Parathyroid adenoma (tissue), 2 donors: ENCODE data around the gene RALGDS.

ENCODE experiments used
- H2AFZ ChIP-seq: fragments of 300-600 bp; sonication (generic); one replicate; pipeline ENCODE4 v1.7.0; 2017; ENCODE audit warnings: antibody characterized with exemption, mild to moderate bottlenecking
- H3K27ac ChIP-seq: fragments of 300-600 bp; sonication (generic); one replicate; pipeline ENCODE4 v1.7.0; 2017
- H3K27me3 ChIP-seq: fragments of 300-600 bp; sonication (generic); one replicate; pipeline ENCODE4 v1.7.0; 2017; ENCODE audit warnings: low read length; ENCODE audit not compliant: control insufficient read depth, insufficient read depth
- H3K36me3 ChIP-seq: fragments of 300-600 bp; sonication (generic); one replicate; pipeline ENCODE4 v1.7.0; 2017; ENCODE audit warnings: low read length; ENCODE audit not compliant: control insufficient read depth, insufficient read depth
- H3K4me1 ChIP-seq: fragments of 300-600 bp; sonication (generic); one replicate; pipeline ENCODE4 v1.7.0; 2017; ENCODE audit warnings: control low read depth
- H3K4me2 ChIP-seq: fragments of 300-600 bp; sonication (generic); one replicate; pipeline ENCODE4 v1.7.0; 2017; ENCODE audit warnings: low read length
- H3K4me3 ChIP-seq: fragments of 300-600 bp; sonication (generic); one replicate; pipeline ENCODE4 v1.7.0; 2017; ENCODE audit warnings: low read depth, low read length
- H3K79me2 ChIP-seq: fragments of 300-600 bp; sonication (generic); one replicate; pipeline ENCODE4 v1.7.0; 2017; ENCODE audit warnings: control low read depth
- H3K9ac ChIP-seq: fragments of 300-600 bp; sonication (generic); one replicate; pipeline ENCODE4 v1.7.0; 2017; ENCODE audit warnings: mild to moderate bottlenecking
- H3K9me3 ChIP-seq: fragments of 300-600 bp; sonication (generic); one replicate; pipeline ENCODE4 v1.7.0; 2017; ENCODE audit warnings: low read length; ENCODE audit not compliant: control insufficient read depth
- CTCF ChIP-seq: fragments of 300-600 bp; sonication (generic); IDR thresholded peaks from one replicate; pipeline ENCODE4 v1.7.0; 2017; ENCODE audit warnings: antibody characterized with exemption, mild to moderate bottlenecking
- donor health status: primary hyperparathyroidism.

The RALGDS gene

DNA sequence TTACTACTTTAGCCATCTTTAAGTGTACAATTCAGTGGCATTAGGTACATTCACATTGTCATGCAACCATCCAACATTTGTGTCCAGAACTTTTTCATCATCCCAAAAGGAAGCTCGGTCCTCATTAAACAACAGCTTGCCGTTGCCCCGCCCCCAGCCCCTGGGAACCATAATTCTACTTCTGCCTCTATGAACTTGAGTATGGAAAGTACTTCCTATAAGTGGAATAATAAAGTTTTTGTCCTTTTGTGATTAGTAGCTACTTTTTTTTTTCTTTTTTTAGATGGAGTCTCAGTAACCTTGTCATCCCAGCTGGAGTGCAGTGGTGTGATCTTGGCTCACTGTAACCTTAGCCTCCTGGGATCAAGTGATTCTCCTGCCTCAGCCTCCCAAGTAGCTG is 37.7 kb upstream of the RALGDS start:
- H3K4me1 ChIP-seq = no peaks in the 10 kb centered on the region
- no peaks in the 10 kb centered on the region for H3K9me3 ChIP-seq
- H3K27me3 ChIP-seq = no peaks in the 10 kb centered on the region
- H3K9ac ChIP-seq = no peak overlapping the region
- no peak overlapping the region for H2AFZ ChIP-seq
- no peak overlapping the region for H3K4me3 ChIP-seq
- H3K4me2 ChIP-seq = no peak overlapping the region
- no peaks in the 10 kb centered on the region for H3K79me2 ChIP-seq
- no peak overlapping the region for H3K27ac ChIP-seq
- H3K36me3 ChIP-seq = no peaks in the 10 kb centered on the region
- no peak for TF ChIP-seq CTCF

DNA sequence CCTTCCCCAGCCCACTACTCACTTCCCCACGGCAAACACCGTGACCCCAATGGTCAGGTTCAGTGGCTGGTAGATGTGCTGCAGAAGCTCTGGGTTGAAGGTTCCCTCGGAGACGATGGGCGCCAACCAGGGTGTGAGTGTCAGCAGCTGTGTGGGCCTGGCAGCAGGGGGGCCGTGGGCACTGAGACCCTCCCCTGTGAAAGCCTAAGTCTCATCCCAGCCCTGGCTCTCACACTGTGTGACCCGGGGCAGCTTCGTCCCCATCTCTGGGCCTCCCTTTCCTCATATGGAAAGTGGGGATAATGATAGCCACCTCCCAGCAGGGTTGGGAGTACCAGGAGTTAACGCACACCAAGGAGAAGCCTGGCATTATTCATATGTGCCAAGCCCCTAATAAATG is 34.1 kb upstream of the RALGDS start:
- Histone ChIP-seq H3K36me3 (no peaks in the 10 kb centered on the region), H3K27ac (no peak overlapping the region), H3K4me3 (no peak overlapping the region), H3K27me3 (no peaks in the 10 kb centered on the region), H3K9me3 (no peaks in the 10 kb centered on the region), H3K9ac (no peak overlapping the region), H3K79me2 (no peaks in the 10 kb centered on the region), H2AFZ (no peak overlapping the region), H3K4me2 (no peak overlapping the region), H3K4me1 (no peaks in the 10 kb centered on the region)
- TF ChIP-seq CTCF = no peak

- H3K36me3 ChIP-seq = no peaks in the 10 kb centered on the region
- H3K9me3 ChIP-seq = no peaks in the 10 kb centered on the region
- H3K27me3 ChIP-seq = no peaks in the 10 kb centered on the region
- no peak overlapping the region for H2AFZ ChIP-seq
- H3K4me3 ChIP-seq = no peak overlapping the region
- TF ChIP-seq CTCF = no peak
- H3K4me1 ChIP-seq = no peaks in the 10 kb centered on the region
- no peaks in the 10 kb centered on the region for H3K79me2 ChIP-seq
- no peak overlapping the region for H3K9ac ChIP-seq
- H3K4me2 ChIP-seq = no peak overlapping the region
- no peak overlapping the region for H3K27ac ChIP-seq
These were observed 33.3 kb upstream of the RALGDS start for GRCh38 chr9:133154097-133154989.

DNA sequence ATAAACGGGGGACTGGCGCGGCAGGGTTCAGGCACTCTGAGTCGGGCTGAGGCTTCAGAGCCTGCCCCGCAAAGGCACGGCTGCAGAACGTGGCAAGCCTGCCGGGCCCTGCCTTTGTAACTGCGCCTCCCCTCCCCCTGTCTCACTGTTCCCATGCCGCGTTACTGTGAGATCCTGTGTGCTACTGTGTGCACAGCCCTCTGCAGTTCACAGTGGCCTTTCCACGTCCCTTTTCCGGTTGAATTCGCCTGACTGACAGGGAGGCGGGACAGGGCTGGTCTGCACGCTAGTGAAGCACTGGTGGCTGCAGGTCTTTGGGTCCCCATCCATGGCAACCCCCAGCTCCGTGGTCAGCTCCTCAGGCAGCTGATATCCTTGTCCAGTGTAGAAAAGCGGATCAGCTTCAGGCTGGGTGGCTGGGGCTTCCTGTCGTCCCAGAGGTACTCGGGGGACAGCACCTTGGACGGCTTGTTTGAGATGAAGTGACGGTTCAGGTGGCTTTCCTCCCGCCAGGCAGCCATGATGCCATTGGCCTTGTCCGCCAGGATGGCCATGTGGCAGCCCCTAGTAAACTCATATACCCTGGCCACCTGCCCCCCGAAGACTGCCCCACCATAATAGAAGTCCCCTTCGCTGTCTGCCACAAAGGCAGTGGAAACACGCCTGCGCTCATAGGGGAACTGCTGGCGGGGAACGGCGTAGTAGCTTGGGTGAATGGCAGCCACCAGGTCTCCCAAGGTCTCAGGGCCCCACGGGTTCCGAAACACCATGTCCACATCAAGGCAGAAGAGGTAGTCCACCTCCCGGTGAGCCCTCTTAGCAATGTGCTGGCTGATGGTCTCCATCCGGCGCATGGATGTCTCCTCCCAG is 32.4 kb upstream of the RALGDS start:
- Histone ChIP-seq H3K4me2 (no peak overlapping the region), H3K36me3 (no peaks in the 10 kb centered on the region), H3K79me2 (no peaks in the 10 kb centered on the region), H3K4me1 (no peaks in the 10 kb centered on the region), H3K9me3 (no peaks in the 10 kb centered on the region), H3K9ac (no peak overlapping the region), H3K27ac (no peak overlapping the region), H3K27me3 (no peaks in the 10 kb centered on the region), H2AFZ (no peak overlapping the region), H3K4me3 (no peak overlapping the region)
- no peak for TF ChIP-seq CTCF
